GM18505 (cell line): ENCODE data around the gene CANT1.

Source experiments
- ATAC-seq: cut with Tn5 transposase; IDR thresholded peaks from one replicate; pipeline ENCODE4 v1.9.1; 2021; ENCODE audit not compliant: unreplicated experiment
- POLR2A ChIP-seq: IDR thresholded peaks from 4 replicates; pipeline ENCODE4 v1.6.1; 2011; ENCODE audit warnings: borderline replicate concordance; ENCODE audit not compliant: insufficient read depth, insufficient read length; ENCODE audit errors: extremely low read depth

CANT1 gene

GRCh38 chr17:78962345-78962983 lies 47.1 kb downstream of the CANT1 start:
- no peak for TF ChIP-seq POLR2A
- no peak for ATAC-seq

GRCh38 chr17:78961571-78961970 lies 48.0 kb downstream of the CANT1 start:
- no peak for ATAC-seq
- no peak for TF ChIP-seq POLR2A

- no peak for ATAC-seq
Observed at GRCh38 chr17:78960928-78961327, 48.6 kb downstream of the CANT1 start.

GRCh38 chr17:78959803-78960202 lies 49.8 kb downstream of the CANT1 start:
- no peak for ATAC-seq
- TF ChIP-seq POLR2A: no peak

More at GRCh38 chr17:78960928-78961327, 48.6 kb downstream of the CANT1 start:
- TF ChIP-seq POLR2A: no peak

- no peak for TF ChIP-seq POLR2A
- no peak for ATAC-seq
Observed at GRCh38 chr17:78958641-78959127, 50.9 kb downstream of the CANT1 start.

- no peak for TF ChIP-seq POLR2A
Observed at GRCh38 chr17:78957128-78957527, 52.4 kb downstream of the CANT1 start.

GRCh38 chr17:78956254-78956653 lies 53.3 kb downstream of the CANT1 start:
- no peak for TF ChIP-seq POLR2A
- ATAC-seq: no peak

More at GRCh38 chr17:78957128-78957527, 52.4 kb downstream of the CANT1 start:
- ATAC-seq: no peak

GRCh38 chr17:78954684-78955083 lies 54.9 kb downstream of the CANT1 start:
- no peak for ATAC-seq
- no peak for TF ChIP-seq POLR2A

GRCh38 chr17:78953356-78954350 lies 55.9 kb downstream of the CANT1 start:
- no peak for ATAC-seq
- no peak for TF ChIP-seq POLR2A

GRCh38 chr17:78952706-78953105 lies 56.9 kb downstream of the CANT1 start:
- no peak for TF ChIP-seq POLR2A

GRCh38 chr17:78951967-78952551 lies 57.5 kb downstream of the CANT1 start:
- no peak for ATAC-seq
- TF ChIP-seq POLR2A: no peak

More at GRCh38 chr17:78952706-78953105, 56.9 kb downstream of the CANT1 start:
- ATAC-seq: no peak

GRCh38 chr17:78950870-78951269 lies 58.7 kb downstream of the CANT1 start:
- no peak for ATAC-seq
- TF ChIP-seq POLR2A: no peak
